Left kidney (tissue), 2 donors: ENCODE results near the gene ATP6V1F. TPM values are rescaled to one million over a fixed set of nuclear protein-coding genes. Genes with fewer than 3 reads are reported as not detected.
"Not testable (repeated sequence)": the region's sequence is repeated elsewhere in the genome, so short reads cannot be mapped to it uniquely, and the experiment has no call there.

Experiments used
- DNase-seq: peaks from one replicate; pipeline ENCODE4 v3.0.0-alpha.2; 2013
- polyA plus RNA-seq: library from polyadenylated mRNA; unstranded; fragments of 120-200 nt; gene quantifications from one replicate; pipeline ENCODE4 v1.2.1, GENCODE V29; 2013; ENCODE audit not compliant: insufficient read length

ATP6V1F gene
- polyA plus RNA-seq, 1 donor, result 199 TPM

DNA sequence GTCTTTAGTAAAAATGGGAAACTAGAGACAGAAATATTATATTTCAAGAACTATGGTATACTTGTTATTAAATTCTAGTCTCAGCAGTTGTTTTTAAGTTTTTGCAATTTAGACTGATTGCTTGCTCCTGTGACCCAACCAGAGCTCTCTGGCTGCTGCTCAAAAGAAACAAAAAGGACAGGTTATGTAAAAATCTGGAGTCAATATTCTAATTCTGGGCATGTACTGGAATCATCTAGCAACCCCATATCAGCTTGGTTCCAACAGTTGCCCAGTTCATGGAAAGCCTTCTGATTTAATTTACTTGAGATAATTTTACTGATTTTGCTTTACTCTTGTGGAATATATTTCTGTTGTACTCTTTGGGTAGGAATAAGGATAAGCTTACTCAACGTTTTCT, 37.6 kb downstream of the ATP6V1F start:
- no peak for DNase-seq

DNA sequence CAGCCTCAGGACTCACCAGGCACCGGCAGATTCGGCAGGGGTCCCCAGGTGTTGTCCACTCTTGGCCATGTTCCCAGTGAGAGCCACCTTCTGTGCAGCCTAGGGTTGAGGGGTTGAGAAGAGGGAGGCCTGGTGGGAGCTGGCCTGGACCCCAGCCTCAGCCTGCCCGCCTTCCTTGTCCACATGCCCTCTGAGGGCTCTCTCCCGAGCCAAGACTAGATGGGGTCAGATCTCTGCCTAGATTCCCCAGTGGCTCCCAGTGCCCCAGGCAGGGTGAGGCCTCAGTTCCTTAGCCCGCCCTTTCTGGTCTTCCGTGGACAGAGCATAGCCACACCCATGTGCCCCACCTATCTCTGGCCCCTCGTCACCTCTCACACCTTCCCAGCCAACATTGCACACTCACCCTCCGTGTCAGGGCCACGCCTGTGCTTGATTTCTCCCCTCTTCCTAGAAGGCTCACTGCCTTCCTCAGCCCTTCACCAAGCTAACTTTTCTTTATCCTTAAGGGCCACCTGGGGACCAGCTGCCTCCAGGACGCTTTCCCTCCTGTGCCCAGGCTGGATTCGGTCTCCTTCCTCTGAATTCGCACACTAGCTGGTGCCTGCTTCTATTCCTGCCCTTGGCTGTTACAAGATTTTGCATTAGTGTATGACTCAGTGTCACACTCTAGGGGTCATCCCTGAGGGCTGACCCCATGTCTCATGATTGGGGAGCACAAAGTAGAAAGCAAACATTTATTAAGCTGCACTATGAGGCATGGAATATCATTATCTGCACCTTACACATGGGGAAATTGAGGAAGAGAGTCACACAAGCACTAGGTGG, 40.3 kb downstream of the ATP6V1F start:
- DNase-seq, result no peak

DNA sequence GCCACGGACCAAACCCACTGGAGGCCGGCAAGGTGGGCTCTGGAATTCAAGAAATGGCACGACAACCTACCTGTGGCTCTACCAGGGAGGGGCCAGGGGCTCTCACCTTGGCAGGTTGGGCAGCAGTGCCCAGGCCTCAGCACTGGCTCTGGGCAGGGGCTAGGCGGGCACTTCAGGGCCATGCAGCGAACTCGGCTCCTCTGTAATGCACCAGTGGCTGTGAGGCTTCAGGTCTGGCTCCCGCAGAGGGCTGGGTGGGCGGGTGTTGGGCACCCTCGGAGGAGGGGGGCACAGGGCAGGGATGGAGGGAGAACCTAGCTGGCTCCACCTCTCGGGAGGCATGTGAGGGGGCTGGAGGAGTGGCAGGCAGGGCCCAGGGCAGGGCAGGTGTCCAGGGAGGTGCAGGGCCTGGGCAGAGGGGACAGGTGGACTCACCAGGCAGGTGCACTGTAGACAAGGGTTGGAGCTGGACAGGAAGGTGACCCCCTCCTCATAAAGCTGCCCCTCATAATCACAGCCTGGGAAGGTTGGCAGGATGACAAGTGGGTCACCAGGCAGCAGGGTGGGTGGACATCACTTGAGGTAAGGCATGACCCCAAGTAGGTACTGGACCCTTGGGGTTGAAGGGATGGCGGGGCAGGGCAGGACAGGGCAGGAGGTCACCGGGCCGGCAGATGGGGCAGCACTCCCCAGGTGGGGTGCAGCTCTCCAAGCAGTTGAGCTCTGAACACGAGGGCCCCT, 41.1 kb downstream of the ATP6V1F start:
- DNase-seq, result no peak

DNA sequence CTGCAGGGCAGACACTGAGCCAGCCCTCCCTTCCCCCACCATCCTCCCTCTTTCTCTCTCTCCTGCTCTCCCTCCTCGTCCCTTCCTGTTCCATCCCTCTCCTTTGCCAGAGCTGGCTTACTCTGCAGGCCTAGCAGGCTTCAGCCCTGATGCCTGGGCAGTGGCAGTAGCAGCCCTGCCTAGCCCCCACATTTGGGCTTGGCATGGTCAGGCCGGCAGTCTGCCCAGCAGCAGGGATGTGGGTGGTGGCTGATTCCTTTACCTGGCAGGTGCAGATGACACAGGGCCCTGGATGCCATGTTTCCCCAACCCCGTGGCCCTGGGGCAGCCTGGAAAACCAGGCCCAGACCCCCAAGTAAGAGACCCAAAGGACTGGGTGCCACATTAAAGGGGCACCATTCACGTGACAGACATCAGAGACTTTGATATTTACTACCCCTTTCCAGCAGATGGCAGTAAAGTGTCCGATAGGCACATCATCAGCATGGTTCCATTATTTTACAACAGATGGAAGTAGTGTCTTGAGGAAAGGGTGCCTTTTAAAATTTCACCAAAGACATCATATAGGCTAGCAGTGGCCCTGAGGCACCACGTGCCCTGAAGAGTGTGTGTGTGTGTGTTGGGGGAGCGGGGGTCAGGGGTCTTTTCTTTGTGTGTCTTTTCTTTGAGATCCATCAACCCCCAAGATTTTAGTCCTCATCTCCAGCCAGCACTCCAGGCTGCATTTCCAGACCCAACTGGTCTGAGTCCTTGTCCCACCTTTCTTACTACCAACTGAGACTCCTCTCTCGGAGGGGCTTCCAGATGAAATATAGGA, 41.9 kb downstream of the ATP6V1F start:
- no peak for DNase-seq

DNA sequence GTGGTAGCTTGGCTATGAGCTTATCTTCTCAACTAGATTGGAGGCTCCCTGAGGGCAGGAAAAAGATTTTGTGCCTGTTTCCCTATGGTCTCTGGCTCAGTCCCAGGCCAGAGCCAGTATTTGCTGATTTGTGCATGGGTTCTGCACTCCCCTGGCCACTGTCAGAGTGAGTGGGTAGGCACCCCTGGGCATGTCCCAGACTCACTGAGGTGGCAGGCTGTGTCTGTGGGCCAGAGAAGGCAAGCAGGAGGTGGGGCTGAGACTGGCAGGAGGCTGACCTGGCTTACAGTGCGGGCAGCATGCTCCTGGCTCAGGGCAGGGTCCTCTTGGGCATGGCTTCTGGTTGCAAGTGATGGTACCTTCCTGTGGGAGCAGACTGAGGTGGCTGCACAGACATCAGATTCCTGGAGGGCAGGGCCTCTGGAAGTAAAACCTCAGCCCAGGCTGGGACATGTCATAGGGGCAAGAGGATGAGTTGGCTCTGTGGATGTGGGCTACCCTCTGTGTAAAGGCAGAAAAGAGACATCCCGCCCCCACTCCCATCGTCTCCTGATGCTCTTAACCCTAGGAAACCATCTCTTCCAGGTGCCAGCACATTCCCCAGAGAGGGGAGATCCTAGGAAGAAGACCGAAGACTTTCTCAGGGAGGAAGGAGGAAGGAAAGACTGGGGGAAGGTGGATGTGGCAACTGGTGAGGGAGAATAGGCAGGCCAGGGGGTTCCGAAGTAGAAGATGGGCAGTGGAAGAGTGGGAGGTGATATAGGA, 43.5 kb downstream of the ATP6V1F start:
- no peak for DNase-seq

DNA sequence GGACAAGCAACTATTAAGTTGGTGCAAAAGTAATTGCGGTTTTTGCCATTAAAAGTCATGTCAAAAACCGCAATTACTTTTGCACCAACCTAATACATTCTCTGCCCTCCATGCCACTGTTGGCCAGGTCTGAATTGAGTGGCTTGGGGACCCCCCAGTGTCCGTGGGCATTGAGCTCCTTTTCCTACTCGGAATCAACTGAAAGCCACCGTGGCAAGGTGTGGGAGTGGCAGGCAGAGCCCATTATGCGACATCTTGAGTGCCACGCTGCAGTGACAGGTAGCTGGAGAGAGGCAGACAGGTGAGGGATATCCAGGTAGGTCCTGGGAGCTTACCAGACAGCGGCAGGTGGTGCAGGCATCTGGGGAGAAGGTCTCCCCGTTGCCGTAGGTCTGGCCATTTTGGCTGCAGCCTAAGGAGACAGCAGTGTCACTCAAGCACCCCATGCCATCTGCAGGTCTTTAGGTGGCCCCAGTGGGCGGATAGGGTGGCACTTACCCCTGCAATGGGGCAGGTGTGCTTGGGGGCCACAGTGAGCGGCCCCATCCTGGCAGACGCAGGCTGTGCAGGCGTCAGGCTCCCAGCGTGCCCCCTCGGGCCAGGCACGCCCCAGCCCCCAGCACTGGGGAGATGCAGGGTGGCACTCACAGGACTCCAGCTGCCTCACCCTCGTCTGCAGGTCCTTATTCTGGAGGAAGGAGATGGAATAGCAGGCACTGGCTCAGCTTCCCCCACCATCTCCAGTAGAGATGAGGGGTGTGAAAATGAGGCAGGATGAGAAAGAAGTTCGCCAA, 44.3 kb downstream of the ATP6V1F start:
- no peak for DNase-seq

DNA sequence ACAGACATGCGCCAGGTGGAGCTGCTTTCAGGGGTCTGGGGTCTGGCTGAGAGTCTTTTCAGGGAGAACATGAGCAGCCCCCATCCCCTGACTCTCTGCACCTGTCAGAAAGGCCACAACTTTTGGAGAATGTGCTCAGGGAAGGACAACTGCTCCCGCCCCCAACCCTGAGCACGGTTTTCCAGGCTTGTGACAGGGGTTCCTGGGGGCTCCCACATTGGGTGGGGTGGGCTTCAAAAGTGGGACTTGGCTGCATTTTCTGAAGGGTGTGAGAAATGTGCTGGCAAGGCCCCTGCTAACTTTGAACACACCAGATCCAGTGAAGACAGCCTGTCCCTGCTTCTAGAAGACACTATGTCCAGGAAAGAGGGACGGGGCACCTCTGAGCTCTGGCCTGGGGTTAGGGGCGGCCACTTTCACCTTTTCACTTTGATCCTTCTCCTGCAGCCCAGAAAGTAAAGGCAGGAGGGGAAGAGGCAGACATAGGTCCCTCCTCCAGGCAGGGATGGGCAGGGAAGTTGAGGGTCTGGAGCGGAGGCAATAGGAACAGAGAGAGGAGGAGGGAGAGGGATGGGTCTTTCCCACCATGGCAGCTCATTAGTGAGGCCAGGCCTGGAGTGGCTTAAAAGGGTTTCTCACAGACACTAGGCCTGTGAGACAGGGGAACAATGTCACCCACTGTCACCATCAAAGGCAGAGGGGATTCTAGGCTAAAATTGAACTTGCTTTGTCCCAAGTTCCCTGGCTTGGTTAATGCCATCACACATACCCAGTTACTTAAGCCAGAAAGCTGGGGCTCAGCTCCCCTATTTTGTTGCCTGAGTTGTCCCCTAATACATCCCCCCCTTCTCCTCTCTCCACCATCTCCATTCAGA, 46.3 kb downstream of the ATP6V1F start:
- no peak for DNase-seq

DNA sequence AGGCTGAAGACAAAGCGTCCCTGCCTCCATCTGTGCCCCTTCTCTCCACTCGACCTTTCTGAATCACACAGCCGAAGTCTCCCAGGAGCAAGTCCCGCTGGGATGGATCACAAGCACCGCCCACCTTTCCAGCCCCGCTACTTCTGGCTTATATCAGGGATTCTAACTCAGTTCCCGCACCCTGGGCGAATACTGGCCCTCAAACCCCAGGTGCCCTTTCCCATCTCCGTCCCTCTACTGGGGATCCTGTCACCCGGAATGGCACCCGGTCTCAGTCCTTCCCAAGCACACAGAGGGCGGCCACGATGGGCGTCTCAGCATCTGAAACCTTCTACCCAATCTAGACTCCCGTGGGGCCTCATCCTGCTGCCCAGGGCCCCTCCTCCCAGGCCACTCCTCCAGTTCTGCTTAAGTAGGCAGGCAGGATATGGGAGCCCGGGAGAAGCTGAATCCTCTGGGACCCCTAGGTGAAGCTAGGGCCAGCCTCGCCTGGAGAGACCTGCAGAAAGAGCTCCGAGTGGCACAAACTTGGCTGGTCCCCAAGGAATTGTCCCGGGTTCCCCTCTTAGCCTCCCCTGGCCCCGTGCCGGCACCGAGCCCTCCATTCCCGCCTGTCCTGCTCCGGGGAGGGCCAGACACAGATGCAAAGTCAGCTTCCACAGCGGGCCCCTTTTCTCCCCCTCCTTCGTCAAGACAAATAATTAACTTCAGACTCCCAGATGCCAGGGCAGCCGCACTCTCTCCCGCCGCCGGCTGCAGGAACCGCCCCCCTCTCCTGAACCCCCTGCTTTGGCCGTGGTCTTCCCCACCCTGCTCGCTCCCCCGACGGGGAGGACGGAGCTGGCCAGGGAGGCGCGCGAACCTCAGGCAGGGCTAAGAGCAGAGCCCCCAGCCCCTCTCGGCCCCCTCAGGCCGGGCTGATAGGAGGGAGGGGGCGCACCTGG, 47.2 kb downstream of the ATP6V1F start:
- peak; percentile 78 for DNase-seq

DNA sequence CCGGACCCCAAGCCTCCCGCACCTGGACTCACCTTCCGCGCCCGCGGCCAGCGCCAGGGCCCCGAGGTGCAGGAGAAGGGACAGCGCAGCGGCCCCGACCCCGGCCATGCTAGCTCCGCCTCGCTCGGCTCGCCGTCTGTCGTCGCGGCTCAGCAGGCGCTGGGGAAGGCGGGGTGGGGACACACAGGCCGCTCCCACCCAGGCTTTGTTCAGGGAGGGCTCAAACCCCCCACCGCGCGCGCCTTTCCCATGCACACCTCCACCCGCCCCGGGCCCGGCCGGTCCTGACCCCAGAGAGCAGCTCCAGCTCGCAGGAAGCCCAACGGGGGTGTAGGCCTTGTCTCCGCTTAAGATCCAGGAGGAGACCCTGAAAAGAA, 47.9 kb downstream of the ATP6V1F start, which contains the start of gene KCP:
TSS of gene KCP (minus strand) at position 141 of the 377 bp plus-strand sequence. CDS start at position 108, 33 bp downstream.
- no peak for DNase-seq

DNA sequence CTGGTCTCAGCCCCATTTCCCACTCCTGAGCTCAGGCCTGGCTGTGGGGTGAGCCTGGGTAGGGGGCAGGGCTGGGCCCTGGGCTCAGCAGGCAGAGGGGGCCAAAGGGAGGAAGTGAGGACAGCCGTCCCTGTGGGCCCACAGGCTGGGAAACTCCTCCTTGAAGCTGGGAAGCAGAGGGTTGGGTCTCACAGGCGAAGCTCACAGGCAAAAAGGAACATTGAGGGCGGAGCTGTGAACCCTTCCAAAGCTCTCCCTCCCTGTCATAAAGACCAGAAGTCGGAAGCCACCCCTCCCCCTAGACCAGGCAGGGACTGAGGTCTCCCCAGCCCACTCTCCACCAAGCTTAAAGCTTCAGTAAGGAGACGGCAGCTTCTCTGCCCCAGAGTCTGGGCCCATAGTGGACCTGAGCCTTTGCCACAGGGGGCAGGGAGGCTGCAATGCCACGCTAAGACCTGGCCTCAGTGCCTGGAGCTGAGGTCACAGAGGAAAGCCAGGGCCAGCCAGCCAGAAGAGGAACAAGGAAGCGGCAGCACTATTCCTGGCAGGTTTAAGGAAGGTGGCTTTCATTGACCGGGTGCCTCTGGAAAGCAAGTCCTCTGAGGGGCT, 48.9 kb downstream of the ATP6V1F start:
- DNase-seq, result peak; percentile 67

DNA sequence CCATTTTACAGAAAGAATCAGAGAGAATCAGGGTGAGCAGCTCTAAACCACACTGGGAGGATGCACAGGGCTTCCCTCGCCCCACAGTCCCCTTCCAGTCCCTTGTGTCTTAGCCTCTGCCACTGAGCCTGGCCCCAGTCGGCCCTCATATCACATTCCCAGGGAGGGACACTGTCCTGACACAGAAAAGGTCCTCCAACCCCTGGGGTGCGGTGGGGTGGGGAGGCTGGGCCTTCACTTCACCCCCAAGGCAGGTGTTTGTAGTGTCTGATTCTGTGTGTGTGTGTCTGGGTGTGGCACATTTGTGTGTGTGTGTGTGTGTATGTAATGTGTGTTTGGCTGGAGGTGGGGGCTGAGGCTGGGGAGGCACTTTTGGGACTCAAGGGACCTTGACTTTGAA, 49.6 kb downstream of the ATP6V1F start:
- no peak for DNase-seq

DNA sequence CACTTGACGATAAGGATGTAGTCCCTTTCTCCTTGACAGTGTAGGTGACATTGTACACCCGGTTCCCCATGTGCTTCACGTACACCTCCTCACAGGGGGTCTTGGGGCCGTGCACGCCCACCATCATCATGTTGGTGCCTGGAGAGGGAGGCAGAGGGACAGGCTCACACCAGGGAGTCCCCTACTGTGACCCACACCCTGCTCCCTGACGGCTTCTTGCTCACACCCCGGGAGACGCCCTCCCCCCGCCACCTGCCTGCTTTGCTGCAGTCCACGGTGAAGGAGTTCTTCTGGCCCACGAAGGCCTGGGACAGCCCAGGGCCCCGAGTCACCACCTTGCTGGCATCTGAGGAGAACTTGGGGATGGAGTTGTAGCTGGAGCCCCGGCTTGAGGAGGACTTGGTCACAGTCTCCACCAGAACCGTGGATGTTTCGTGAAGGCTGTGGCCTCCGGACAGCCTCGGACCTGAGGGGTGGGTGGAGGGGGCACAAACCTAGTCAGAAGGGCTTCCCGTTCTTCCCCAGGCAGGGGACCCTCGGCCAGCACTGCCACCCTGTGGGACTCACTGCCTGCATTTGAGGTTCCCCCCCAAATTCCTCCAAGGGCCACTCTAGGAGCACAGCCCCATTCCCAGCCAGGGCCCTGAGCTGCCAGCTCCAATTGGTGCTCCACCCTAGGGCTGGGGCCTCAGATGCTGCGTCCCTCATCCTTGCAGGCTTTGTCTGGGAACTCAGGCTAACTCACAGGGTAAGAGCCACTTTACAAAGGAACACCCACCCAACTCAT, 50.2 kb downstream of the ATP6V1F start:
- DNase-seq, result not testable (repeated sequence)

DNA sequence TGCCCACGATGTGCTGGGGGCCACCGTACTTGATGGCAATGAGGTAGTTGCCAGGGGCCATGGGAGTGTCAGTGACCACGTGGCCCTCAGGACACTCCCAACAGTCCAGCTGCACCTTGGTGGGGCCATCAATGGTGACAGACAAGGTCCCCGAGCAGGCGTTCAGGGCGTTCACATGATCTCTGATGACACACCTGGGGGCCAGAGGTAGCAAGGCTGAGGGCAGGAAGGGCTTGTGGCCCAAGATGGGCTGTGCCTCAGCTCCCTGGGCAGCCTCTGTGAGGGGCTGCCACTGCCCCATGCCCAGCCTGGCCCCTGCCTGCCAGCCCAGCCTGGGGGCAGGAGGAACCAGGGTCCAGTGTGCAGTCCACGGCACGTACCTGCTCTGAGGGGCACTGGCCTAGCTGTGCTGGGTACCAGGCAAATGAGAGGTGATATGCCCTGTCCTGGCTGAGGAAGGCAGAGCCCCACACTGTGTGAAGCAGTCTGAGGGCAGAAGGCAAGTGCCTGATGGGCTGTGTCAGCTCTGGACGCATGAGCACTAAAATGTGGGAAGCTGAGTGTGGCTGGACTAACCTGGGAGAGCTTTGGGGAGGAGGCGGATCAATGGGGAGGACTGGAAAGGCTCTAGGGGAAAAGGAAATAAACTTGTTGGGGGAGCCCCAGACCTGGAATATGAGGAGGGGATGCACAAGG, 51.4 kb downstream of the ATP6V1F start:
- no peak for DNase-seq

DNA sequence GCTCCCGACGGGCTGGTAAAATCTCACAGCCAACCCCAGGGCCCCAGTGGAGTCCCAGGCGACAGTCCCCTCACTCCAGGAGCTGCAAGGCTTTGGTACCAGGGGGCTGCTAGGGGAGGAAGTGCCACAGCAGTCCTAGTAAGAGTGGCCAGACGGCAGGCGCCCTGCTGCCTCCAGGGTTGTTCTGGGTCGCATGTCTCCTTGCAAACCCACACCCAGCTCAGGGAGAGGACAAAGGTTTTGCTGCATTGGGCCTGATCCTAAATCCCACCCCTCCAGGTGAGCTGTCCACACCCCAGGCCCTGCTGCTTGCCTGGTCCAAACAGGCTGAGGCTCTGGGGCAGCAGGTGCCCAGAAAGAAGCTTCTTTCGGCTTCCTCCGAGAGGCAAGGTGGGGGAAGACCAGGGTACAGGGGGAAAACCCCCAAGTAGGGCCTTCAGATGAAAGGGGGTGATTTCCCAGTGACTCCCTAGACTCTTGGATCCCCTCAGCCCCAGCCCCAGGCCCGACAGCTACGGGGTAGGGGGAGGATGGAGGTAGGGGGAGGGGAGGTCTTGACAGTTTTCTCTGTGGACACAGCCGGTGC, 52.0 kb downstream of the ATP6V1F start:
- DNase-seq, result no peak

DNA sequence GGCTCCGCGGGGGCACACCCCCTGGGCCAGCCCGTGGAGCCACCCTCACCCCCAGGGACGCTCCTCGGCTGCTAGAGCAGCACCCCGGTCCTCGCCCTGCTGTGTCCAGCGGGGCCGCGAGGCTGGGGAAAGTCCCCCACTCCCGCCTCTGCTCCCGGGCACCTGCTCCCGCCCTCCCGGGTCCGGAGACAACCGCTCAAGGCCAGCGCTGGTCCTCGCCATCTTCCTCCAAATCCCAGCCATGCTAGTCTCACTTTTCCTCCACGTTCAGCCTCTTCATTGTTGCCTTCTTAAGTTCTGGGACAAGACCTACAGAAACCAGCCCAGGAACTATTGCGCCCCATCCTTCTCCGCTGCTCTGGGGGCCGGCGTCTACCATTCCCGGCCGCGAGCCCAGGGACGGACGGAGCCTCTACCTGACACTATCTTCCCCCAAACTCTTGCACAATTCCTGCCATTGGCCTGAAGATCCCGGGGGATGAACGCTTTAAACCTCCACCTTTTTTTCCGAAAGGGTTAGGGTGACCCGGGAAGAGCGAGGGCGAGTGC, 52.7 kb downstream of the ATP6V1F start:
- DNase-seq, result no peak
